GM18499 (cell line): ENCODE results near the gene MED16.

Experiments used
- ATAC-seq: cut with Tn5 transposase; IDR thresholded peaks from one replicate; pipeline ENCODE4 v1.9.1; 2021; ENCODE audit warnings: moderate number of reproducible peaks; ENCODE audit not compliant: insufficient read depth, unreplicated experiment

MED16 gene, protein sequence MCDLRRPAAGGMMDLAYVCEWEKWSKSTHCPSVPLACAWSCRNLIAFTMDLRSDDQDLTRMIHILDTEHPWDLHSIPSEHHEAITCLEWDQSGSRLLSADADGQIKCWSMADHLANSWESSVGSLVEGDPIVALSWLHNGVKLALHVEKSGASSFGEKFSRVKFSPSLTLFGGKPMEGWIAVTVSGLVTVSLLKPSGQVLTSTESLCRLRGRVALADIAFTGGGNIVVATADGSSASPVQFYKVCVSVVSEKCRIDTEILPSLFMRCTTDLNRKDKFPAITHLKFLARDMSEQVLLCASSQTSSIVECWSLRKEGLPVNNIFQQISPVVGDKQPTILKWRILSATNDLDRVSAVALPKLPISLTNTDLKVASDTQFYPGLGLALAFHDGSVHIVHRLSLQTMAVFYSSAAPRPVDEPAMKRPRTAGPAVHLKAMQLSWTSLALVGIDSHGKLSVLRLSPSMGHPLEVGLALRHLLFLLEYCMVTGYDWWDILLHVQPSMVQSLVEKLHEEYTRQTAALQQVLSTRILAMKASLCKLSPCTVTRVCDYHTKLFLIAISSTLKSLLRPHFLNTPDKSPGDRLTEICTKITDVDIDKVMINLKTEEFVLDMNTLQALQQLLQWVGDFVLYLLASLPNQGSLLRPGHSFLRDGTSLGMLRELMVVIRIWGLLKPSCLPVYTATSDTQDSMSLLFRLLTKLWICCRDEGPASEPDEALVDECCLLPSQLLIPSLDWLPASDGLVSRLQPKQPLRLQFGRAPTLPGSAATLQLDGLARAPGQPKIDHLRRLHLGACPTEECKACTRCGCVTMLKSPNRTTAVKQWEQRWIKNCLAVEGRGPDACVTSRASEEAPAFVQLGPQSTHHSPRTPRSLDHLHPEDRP

DNA sequence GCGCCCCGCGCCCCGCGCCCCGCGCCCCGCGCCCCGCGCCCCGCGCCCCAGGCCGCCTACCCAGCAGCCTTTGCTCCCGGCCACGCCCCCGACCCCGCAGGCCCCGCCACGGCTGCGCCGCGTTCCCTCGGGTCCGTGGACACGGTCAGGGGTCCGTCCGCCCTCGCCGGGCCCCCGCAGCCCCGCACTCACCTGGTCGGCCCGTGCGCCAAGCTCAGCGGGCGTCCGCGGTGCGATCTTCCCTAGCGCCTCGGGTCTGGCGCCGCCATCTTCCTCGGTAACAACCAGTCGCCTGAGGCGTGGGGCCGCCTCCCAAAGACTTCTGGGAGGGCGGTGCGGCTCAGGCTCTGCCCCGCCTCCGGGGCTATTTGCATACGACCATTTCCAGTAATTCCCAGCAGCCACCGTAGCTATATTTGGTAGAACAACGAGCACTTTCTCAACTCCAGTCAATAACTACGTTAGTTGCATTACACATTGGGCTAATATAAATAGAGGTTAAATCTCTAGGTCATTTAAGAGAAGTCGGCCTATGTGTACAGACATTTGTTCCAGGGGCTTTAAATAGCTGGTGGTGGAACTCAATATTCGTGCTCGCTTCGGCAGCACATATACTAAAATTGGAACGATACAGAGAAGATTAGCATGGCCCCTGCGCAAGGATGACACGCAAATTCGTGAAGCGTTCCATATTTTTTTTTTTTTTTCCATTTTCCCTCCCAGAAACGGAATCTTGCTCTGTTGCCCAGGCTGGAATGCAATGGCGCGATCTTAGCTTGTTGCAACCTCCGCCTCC is at the start of gene MED16, which contains the start of gene RNU6-9:
MED16 (minus strand) TSS at position 294 of the 796 bp plus-strand sequence. CDS start 2,056 bp downstream, outside the sequence.
RNU6-9 (plus strand) TSS at position 591 of the 796 bp plus-strand sequence.
- ATAC-seq: peak; percentile 60

DNA sequence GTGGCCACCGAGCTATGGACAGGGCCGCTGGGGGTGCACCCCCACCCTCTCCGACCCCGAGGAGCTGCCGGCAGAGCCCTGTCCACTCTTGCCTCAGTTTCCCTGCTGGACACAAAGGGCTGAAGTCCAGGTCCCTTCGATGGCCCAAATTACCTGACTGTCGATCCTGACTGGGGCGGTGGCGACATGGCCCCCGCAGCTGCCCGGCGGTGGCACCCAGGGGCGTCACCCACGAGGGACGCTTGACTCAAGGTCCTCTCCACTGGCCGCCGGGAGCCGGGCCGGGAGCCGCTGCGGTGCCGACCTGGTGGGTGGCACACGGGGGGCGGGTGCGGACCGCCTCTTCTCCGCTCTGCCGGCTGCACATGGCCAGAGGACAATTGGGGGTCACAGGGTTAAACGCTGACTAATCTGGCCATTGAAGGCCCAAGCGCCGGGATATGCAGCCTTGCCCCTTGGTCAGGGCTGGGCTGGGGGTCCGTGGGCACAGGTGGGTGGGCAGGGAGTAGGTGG is 49.2 kb upstream of the MED16 start:
- no peak for ATAC-seq

DNA sequence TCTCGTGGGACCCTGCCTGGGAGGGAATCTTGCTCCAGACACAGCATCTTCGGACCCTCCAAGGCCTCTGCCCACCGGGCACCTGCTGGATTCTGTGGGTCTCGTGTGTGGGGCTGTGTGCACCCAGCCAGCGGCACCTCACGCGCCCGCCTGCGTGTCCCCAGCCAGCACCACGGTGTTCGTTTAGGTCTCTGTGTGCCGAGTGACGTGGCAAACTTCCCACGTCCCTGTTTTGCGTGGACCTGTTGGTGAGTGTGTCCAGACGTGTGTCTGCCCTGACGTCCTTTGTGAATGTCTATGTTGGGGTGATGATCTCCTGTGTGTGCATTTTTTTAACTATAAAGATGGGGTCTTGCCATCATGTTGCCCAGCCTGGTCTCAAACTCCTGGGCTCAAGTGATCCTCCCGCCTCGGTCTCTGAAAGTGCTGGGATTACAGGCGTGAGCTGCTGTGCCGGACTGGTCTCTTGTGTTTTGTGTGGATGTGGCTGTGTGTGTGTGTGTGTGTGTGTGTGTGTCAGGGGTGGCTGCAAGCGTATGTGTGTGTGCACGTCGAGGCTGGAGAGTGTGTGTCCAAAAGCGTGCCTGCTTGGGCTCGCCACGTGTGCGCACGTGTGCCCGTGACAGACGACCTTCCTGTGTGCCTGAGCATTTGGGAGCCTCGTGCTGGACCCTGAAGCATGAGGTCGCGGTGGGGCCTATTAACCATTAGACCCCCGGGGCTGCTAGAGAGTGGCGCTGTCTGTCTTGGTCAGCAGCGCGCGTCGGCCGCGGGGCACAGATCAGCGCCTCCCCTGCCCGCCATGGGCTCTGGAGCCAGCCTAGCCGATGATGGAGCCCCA is 48.5 kb upstream of the MED16 start:
- no peak for ATAC-seq

DNA sequence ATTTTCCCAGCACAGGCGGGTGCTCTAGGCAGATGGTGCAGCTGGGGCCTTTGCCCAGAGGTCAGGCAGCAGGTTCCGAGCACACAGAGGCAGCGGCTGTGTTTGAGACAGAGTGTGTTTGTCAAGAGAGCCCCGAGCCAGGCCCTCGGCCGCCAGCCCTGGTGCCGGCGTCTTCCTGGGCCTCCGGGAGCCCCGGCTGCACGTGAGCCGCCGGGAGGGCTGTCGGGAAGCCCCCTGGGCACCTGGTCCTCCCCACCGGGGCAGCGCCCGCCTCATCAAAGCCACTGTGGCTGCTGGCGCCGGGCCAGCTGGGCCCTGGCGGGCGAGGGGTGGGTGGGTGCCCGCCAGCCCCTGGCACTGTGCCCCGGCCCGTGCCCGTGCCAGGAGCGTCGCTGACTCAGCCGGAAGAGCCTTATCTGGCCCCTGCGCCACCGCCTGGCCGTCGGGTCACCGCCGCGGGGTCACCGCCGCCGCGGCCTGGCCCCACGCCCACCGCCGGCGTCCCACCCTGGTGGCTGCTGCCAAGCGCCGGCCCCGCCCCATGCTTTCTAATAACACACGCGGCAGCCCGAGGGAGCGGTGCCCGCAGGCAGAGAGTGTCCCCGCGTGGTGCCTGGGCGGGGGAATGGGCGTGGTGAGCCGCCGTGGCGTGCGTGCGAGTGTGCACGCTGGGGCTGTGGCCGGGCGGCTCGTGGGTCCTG is 47.8 kb upstream of the MED16 start:
- ATAC-seq: no peak

DNA sequence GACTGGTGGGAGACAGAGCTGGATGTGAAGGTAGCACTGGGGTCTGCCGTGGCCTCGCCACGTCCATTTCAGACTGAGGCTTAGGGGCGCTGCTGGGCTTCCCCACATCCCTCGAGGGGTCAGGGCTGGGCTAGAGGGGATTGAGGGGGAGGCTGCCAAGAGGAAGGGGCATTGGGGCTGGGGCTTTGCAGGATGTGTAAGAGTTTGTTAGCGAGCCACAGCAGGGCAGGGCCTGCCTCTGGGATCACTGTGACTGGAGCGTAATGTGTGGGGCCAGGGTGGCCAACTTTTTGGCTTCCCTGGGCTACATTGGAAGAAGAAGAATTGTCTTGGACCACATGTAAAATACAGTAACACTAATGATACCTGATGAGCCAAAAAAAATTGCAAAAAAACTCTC is 46.9 kb upstream of the MED16 start:
- ATAC-seq: no peak

DNA sequence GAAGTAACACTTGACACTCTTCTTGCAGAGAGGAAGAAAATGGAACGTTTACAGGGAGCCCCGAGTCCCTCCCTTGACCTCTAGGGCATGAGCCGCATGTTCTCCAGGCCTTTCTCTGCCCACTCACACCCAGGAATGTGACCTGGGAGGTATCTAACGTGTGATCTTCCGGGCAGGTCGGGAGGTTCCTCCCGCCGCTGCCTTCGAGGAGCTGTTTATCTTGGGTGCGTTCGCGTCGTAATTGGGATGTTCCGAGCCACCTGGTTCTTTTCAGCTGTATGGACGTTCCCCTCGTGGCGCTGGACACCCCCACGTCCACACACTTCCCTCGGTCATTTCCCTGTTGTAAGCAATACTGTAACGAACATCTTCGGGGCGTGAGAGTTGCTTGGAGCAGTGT is 46.5 kb upstream of the MED16 start:
- ATAC-seq: no peak

DNA sequence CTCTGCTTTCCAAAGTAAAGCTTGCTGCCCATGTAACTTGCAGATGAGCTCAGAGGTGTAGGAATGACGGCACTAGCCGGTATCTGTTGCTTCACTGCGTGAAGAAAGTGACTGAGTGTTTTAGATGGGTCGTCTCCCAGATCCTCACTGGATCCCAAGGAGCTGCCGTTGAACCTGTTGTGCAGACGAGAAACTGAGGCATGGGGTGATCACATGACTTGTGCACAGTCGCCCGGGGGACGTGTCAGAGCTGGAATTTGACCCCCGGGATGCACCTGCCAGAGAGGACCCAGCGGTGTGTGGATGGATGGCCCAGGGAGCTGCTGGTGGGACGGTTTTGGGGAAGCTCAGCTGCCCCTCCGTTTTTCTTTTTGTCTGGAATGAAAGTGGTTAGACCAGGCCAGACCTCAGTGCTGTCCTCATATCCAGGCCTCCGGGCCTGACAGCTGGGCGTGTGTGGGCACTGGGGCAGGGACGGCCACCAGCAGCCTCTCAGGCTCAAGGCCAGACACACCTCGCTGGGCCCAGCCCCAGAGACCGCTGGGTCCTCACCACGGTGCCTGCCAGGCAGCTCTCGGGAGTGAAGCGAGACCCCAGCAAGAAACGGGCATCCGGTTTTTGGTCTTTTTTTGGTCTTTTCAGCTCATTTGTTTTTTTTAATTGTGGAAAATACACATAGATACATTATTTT is 45.4 kb upstream of the MED16 start:
- no peak for ATAC-seq

- no peak for ATAC-seq
Measured at GRCh38 chr19:937259-937694, 44.3 kb upstream of the MED16 start.

DNA sequence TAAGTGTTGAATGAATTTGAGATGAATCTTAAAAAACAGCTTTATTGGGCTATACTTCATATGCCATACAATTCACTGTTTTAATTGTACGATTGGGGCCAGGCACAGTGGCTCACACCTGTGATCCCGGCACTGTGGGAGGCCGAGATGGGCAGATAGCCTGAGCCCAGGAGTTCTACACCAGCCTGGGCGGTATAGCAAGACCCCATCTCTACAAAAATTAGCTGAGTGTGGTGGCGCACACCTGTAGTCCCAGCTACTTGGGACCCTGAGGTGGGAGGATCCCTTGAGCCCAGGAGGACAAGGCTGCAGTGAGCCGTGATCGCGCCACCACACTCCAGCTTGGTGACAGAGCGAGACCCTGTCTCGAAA is 43.2 kb upstream of the MED16 start:
- ATAC-seq: no peak

DNA sequence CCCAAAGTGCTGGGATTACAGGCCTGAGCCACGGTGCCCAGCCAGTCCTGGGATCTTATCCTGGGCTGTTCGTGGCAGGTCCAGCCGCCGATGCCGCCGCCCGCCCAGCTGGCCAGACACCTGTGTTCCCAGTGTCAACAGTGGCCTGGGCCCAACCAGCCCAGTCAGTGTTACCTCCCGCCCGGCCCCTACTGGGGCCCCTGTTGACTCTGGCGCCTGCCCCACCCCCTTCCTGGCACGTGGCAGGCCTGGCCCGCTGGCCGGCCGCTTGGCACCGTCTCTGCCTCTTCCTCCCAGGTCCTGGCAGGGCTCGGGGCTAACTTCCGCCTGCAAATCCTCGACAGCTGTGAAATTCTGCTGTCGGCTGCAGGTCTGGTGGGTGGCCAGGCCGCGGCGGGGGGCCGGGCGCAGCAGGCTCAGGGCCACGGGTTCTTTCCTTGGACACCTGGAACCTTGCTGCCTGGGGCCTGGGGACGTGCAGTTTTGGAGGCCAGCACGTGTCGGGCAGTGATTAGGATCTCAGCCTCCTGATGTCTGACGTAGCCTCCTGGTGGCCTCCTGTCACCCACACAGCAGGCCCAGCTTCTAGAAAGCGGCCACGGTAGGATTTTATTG is 42.0 kb upstream of the MED16 start:
- ATAC-seq: no peak

- ATAC-seq: no peak
Measured at GRCh38 chr19:934197-934840, 41.3 kb upstream of the MED16 start.

DNA sequence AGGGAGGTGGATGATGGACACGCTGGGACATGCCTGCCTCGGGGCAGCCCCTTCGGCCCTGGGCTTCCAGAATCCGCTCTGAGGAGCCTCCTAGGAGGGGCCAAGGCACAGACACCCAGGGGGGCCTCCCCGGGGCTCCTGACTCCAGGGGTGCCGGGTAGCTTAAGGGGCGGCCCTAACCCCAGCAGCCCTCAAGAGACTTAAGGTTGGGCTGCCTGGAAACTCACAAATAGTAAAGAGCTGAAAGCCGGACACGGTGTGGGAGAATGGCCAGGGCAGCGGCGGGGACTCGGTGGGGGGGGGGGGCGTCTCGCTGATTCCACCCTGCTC is 40.5 kb upstream of the MED16 start:
- no peak for ATAC-seq

DNA sequence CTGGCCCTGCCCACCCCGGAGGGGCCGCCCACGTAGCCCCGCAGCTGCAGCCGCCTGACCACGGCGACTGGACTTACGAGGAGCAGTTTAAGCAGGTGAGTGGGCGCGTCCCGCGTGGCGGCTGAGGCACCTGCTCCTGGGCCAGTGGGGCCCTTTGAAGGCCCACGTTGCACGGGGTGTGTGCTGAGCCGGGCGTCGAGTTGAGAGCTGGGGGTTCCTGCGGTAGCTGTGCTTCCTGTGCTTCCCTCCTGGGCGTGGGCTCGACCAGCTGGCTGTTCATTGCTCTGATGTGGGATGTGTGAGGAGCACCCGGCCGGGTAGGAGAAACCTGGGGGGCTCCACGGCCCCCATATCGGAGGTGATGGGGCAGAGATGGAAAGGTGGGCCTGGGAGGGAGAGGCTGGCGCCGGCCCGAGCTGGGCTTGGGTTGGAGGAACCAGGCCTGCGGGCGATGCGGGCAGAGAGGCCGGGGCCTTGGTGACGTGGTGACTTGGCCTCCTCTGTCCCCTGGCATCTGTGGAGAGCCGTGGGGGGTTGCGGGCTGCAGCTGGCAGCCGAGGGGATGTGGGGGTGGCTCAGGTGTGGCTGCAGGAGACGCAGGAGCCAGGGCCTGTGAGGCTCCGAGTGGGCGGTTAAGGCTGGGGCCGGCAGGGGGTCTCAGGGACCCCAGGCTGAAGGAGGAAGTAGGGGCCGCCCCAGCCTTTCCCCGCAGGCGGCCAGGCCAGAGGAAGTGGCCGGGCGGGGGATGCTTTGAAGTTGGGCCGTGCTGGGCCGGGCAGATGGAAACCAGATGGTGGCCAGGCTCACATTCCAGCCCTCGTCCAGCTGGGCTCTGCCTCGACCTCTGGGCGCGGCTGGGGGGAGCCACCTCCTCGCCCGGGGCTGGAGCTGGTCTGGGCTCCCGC is 39.9 kb upstream of the MED16 start:
- no peak for ATAC-seq

DNA sequence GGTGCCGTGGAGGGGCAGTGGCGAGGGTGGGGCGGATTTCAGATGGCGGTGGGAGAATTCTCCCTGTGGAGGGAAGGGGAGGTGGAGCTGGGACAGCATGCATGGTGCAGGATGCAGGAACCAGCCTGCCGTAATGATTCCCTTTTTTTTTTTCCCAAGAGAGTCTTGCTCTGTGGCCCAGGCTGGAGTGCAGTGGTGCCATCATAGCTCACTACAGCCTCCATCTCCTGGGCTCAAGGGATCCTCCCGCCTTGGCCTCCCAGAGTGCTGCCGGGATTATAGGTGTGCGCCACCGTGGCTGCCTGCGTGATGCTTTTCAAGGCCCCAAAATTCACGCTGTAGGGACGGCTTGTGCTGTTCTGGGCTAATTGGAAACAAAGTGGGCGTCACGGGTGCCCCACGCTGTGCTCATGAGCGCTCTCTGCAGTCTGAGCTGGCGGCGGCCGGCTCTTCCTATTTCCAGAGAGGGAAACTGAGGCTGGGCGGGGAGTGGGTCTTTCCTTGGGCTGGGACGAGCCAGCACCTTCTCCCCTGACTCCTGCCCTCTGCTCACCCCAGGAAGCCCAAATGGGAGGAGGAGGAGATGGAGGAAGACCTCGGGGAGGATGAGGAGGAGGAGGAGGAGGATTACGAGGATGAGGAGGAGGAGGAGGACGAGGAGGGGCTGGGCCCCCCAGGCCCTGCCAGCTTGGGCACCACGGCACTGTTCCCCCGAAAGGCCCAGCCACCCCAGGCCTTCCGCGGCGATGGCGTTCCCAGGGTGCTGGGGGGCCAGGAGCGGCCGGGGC is 39.1 kb upstream of the MED16 start:
- ATAC-seq: no peak

- no peak for ATAC-seq
Measured at GRCh38 chr19:929891-930258, 36.9 kb upstream of the MED16 start.
